Neural crest cell (in vitro differentiated cells): ENCODE measurements around the gene NTM. TPM values are rescaled to one million over a fixed set of nuclear protein-coding genes. Genes with fewer than 3 reads are reported as not detected.

Source experiments
- DNase-seq: peaks from one replicate; pipeline ENCODE4 v3.0.0; 2021; ENCODE audit warnings: low read depth, mixed read lengths, low spot score
- H3K27ac Mint-ChIP-seq: one replicate; pipeline ENCODE4 v1.8.0; 2021; ENCODE audit warnings: mild to moderate bottlenecking, mixed read lengths; ENCODE audit not compliant: unreplicated experiment
- H3K27me3 Mint-ChIP-seq: 2 replicates; pipeline ENCODE4 v1.8.0; 2021; ENCODE audit warnings: low read depth, mild to moderate bottlenecking, mixed read lengths
- H3K36me3 Mint-ChIP-seq: 2 replicates; pipeline ENCODE4 v1.8.0; 2021; ENCODE audit warnings: low read depth, mild to moderate bottlenecking, mixed read lengths
- H3K4me1 Mint-ChIP-seq: 2 replicates; pipeline ENCODE4 v1.8.0; 2021; ENCODE audit warnings: mixed read lengths
- H3K4me3 Mint-ChIP-seq: one replicate; pipeline ENCODE4 v1.8.0; 2021; ENCODE audit warnings: mild to moderate bottlenecking, mixed read lengths
- H3K9me3 Mint-ChIP-seq: 2 replicates; pipeline ENCODE4 v1.8.0; 2021; ENCODE audit warnings: mixed read lengths
- total RNA-seq: library from RNA; stranded (reverse); gene quantifications from 2 replicates; pipeline ENCODE4 v1.2.1, GENCODE V29; 2021
- TF ChIP-seq, protein P1 (sequence below): fragments of 200-600 bp; sonication (generic); conservative IDR thresholded peaks from 2 replicates; pipeline ENCODE4 v1.5.0; 2021; ENCODE audit warnings: antibody characterized with exemption, mild to moderate bottlenecking

The NTM gene
- total RNA-seq, 1 donor from 2014 or later = 11.3 TPM

DNA sequence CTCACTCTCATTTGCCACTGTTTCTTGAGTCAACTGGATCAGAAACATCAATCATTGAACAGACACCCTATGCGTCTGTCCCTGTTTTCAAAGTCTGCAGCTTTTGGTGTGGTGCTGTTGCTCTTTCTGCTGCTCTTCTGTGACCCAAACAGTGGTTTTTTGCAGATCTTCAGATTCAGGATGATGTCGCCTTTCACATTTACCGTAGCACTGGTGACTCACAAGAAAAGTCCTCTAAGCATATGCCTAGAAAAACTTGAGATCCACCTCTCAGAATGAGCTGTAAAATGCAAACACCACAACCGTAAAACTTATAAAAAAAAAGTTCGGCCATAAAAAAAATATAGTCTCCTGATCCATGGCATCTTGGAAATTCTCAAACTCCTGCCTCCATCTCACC lies 400.4 kb downstream of the NTM start:
- Mint-ChIP-seq H3K4me1 (peaks cover 3% of the 10 kb centered on the region), H3K27me3 (no peaks in the 10 kb centered on the region), H3K27ac (no peak overlapping the region), H3K36me3 (peaks cover 3% of the 10 kb centered on the region), H3K4me3 (no peak overlapping the region), H3K9me3 (no peaks in the 10 kb centered on the region)
- TF ChIP-seq, protein P1, sequence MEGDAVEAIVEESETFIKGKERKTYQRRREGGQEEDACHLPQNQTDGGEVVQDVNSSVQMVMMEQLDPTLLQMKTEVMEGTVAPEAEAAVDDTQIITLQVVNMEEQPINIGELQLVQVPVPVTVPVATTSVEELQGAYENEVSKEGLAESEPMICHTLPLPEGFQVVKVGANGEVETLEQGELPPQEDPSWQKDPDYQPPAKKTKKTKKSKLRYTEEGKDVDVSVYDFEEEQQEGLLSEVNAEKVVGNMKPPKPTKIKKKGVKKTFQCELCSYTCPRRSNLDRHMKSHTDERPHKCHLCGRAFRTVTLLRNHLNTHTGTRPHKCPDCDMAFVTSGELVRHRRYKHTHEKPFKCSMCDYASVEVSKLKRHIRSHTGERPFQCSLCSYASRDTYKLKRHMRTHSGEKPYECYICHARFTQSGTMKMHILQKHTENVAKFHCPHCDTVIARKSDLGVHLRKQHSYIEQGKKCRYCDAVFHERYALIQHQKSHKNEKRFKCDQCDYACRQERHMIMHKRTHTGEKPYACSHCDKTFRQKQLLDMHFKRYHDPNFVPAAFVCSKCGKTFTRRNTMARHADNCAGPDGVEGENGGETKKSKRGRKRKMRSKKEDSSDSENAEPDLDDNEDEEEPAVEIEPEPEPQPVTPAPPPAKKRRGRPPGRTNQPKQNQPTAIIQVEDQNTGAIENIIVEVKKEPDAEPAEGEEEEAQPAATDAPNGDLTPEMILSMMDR = no peak
- DNase-seq = no peak

DNA sequence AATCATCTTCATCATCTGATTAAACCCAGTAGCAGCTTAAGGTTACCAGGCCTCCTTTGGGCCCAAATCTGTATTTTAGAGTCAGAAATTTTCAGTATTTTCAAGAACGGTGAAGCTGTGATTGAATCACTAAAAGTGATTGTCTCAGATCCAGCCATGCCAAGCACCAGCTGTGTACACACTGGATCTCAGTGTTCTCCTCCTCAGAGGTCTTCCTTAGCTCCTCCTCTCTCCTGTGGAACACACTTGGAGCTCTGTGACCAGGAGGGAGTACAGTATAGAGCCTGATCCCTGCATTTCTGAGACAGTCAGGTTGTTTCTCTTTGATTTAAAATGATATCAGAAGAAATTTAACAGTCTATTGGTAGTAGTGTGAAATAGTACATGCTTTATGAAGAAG lies 401.1 kb downstream of the NTM start:
- DNase-seq = no peak
- Mint-ChIP-seq H3K4me3 (no peak overlapping the region), H3K9me3 (no peaks in the 10 kb centered on the region), H3K27me3 (no peaks in the 10 kb centered on the region), H3K36me3 (peaks cover 3% of the 10 kb centered on the region), H3K4me1 (no peaks in the 10 kb centered on the region), H3K27ac (no peak overlapping the region)
- TF ChIP-seq, protein P1 = no peak

DNA sequence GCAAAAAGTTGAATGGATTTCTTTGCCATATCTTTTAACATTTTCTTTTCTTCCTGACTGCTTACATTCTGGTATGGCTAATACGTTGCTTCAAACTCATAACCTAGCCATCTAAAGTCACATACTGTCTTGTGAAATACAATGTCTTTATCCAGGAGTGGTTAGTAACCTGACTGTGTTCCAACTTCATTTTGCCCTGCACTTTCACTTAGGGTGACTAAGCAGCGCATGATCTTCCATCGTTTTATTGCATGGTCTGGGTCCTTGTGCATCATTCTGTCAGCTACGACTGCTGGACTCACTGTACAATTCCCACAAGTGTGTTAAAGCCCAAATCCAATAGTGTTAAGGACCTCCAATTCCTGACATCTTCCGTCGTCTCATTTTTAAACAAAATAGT lies 403.2 kb downstream of the NTM start:
- no peak for DNase-seq
- Mint-ChIP-seq H3K4me3 (no peak overlapping the region), H3K27me3 (no peaks in the 10 kb centered on the region), H3K27ac (no peak overlapping the region), H3K36me3 (no peaks in the 10 kb centered on the region), H3K9me3 (no peaks in the 10 kb centered on the region), H3K4me1 (no peaks in the 10 kb centered on the region)
- TF ChIP-seq, protein P1 = no peak

DNA sequence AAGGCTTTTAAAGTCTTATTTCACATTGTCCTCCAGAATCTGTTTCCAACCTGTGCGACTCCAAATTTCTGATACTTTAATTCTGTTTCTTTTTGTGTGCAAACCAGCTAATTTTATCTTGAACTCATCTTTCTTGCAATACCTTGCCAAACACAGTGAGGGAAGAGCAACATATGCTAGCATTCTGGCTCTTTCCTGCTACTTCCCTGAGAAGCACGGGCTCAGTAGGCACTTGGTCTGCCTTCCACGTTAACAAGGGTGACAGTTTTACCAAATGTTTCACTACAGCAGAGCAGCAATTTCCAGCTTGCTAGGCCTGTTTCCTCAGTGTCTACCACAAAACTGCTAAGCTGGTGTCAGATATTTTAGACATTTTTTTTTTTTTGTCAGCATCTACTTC lies 405.8 kb downstream of the NTM start:
- H3K36me3 Mint-ChIP-seq = no peaks in the 10 kb centered on the region
- H3K4me1 Mint-ChIP-seq = no peaks in the 10 kb centered on the region
- H3K9me3 Mint-ChIP-seq = no peaks in the 10 kb centered on the region
- H3K4me3 Mint-ChIP-seq = no peak overlapping the region
- no peak overlapping the region for H3K27ac Mint-ChIP-seq
- TF ChIP-seq, protein P1 = no peak
- peaks cover 3% of the 10 kb centered on the region for H3K27me3 Mint-ChIP-seq
- DNase-seq = no peak

DNA sequence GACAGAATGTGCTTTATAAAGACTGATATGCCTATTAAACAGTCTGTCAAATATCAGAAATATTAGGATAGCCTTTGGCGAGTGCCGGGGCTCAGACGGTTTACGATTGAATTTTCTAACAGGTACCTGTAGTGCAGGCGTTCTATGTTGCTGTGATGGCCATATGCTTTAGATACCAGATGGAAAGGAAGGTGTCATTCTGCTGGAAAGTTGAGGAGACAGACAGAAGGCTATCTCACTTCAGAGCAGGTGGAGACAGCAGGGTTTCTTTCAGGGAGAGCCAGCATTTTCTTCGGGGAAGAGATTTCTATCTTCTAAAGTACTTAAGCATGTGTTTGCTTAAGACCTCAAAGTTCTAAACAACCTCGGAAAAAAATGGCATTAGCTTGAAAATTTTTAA lies 415.4 kb downstream of the NTM start:
- Mint-ChIP-seq H3K4me1 (no peaks in the 10 kb centered on the region), H3K4me3 (no peak overlapping the region), H3K27ac (no peak overlapping the region), H3K9me3 (no peaks in the 10 kb centered on the region), H3K27me3 (peaks cover 9% of the 10 kb centered on the region), H3K36me3 (no peaks in the 10 kb centered on the region)
- DNase-seq = no peak
- TF ChIP-seq, protein P1 = no peak

DNA sequence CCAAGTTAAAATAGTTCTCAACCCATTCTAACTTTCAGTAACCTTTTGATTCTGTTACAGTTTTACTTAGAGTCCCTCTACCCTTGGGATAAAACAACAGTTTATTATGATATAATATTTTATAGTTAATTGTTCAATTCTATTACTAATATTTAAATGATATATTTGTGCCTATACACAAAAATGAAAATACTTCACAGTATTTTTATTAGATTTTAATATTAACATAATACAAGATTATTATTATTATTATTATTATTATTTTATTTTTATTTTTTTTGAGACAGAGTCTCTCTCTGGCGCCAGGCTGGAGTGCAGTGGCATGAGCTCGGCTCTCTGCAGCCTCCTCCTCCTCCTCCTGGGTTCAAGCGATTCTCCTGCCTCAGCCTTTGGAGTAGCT lies 416.7 kb downstream of the NTM start:
- DNase-seq = no peak
- Mint-ChIP-seq H3K27ac (no peak overlapping the region), H3K4me1 (no peaks in the 10 kb centered on the region), H3K9me3 (no peaks in the 10 kb centered on the region), H3K36me3 (no peaks in the 10 kb centered on the region), H3K27me3 (peaks cover 9% of the 10 kb centered on the region), H3K4me3 (no peak overlapping the region)
- TF ChIP-seq, protein P1 = no peak
